ENCODE data around the gene NUMBL. TPM values are rescaled to one million over a fixed set of nuclear protein-coding genes. Genes with fewer than 3 reads are reported as not detected.

Gene NUMBL
- total and polyA plus RNA-seq, 2 of the 13 experiments (the other 11 are each of a cell fraction or from before 2014, with no cell fraction given): 0.49 to 2.3 TPM

DNA sequence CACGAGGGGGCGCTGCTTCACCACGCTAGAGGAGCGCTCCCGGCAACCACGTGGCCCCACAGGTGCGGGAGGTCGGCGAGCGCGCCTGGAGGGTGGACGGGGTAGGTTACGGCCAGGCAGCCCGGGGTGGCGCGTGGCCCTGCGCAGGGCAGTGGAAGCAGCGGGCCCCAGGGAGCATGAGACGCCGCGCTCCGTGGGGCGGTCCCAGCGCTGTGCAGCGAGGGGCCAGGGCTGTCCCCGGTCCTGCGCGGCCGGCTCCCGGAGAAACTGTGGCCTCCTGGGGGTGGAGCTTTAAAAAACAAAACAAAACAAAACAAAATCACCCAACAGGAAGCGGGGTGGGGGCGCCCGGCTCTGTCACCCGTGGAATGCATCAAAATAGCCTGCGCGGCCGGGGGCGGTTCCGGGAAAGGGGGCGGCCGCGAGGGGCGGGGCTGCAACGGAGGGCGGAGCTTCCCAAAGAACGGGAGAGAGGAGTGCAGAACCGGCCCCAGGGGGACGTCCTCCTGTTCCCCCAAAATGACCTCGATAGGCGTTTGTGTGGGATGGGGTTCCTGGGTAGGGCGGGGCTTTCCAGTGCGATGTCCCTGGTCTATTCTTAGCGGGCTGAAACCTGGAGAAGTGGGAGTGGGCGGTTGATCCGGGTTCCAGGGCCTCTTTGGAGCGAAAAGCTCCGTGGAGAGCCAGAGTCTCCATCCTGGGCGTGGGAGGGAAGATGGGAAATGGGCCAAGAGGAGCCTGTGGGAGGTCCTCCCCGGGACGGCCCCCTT is 27.3 kb downstream of the NUMBL start (continued):
- TF ChIP-seq ZNF605 (CRISPR knock-in tag; IDR thresholded peaks at IDR 0.05) (peak; percentile 56; the same call in 1 of the 2 replicates), KLF9 (CRISPR knock-in tag; IDR thresholded peaks at IDR 0.05; ENCODE audit: low read depth) (peak; percentile 48; the same call in 1 of the 2 replicates), ZNF30 (CRISPR knock-in tag; IDR thresholded peaks at IDR 0.05) (0 out of 2 replicates have a peak, but pooled peaks have one; percentile 43), RORA (CRISPR knock-in tag; IDR thresholded peaks at IDR 0.05) (no peak), ZBTB20 (CRISPR knock-in tag; IDR thresholded peaks at IDR 0.05; ENCODE audit: borderline replicate concordance, low read depth) (no peak), SRSF1 (optimal IDR thresholded peaks at IDR 0.05; ENCODE audit: low read depth, low read length) (no peak), EEA1 (CRISPR knock-in tag; IDR thresholded peaks at IDR 0.05; ENCODE audit: borderline replicate concordance) (peak; percentile 61; the same call in 1 of the 2 replicates), ZNF264 (CRISPR knock-in tag; IDR thresholded peaks at IDR 0.05) (peak; percentile 54; the same call in 1 of the 2 replicates), ETV5 (CRISPR knock-in tag; IDR thresholded peaks at IDR 0.05; ENCODE audit: borderline replicate concordance) (peak; percentile 57; the same call in 1 of the 2 replicates), MED13 (CRISPR knock-in tag; IDR thresholded peaks at IDR 0.05) (peak; percentile 59; the same call in 1 of the 2 replicates), KMT2B (CRISPR knock-in tag; IDR thresholded peaks at IDR 0.05) (0 out of 2 replicates have a peak, but pooled peaks have one; percentile 44), FOXK2 (IDR thresholded peaks at IDR 0.05) (no peak)
- TF ChIP-seq, protein P1, sequence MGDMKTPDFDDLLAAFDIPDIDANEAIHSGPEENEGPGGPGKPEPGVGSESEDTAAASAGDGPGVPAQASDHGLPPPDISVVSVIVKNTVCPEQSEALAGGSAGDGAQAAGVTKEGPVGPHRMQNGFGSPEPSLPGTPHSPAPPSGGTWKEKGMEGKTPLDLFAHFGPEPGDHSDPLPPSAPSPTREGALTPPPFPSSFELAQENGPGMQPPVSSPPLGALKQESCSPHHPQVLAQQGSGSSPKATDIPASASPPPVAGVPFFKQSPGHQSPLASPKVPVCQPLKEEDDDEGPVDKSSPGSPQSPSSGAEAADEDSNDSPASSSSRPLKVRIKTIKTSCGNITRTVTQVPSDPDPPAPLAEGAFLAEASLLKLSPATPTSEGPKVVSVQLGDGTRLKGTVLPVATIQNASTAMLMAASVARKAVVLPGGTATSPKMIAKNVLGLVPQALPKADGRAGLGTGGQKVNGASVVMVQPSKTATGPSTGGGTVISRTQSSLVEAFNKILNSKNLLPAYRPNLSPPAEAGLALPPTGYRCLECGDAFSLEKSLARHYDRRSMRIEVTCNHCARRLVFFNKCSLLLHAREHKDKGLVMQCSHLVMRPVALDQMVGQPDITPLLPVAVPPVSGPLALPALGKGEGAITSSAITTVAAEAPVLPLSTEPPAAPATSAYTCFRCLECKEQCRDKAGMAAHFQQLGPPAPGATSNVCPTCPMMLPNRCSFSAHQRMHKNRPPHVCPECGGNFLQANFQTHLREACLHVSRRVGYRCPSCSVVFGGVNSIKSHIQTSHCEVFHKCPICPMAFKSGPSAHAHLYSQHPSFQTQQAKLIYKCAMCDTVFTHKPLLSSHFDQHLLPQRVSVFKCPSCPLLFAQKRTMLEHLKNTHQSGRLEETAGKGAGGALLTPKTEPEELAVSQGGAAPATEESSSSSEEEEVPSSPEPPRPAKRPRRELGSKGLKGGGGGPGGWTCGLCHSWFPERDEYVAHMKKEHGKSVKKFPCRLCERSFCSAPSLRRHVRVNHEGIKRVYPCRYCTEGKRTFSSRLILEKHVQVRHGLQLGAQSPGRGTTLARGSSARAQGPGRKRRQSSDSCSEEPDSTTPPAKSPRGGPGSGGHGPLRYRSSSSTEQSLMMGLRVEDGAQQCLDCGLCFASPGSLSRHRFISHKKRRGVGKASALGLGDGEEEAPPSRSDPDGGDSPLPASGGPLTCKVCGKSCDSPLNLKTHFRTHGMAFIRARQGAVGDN (CRISPR knock-in tag; IDR thresholded peaks at IDR 0.05): peak; percentile 95
- TF ChIP-seq, protein P2, sequence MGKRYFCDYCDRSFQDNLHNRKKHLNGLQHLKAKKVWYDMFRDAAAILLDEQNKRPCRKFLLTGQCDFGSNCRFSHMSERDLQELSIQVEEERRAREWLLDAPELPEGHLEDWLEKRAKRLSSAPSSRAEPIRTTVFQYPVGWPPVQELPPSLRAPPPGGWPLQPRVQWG (CRISPR knock-in tag; IDR thresholded peaks at IDR 0.05; ENCODE audit: borderline replicate concordance, low read depth): no peak
- TF ChIP-seq, protein P3, sequence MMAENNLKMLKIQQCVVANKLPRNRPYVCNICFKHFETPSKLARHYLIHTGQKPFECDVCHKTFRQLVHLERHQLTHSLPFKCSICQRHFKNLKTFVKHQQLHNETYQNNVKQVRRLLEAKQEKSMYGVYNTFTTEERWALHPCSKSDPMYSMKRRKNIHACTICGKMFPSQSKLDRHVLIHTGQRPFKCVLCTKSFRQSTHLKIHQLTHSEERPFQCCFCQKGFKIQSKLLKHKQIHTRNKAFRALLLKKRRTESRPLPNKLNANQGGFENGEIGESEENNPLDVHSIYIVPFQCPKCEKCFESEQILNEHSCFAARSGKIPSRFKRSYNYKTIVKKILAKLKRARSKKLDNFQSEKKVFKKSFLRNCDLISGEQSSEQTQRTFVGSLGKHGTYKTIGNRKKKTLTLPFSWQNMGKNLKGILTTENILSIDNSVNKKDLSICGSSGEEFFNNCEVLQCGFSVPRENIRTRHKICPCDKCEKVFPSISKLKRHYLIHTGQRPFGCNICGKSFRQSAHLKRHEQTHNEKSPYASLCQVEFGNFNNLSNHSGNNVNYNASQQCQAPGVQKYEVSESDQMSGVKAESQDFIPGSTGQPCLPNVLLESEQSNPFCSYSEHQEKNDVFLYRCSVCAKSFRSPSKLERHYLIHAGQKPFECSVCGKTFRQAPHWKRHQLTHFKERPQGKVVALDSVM (CRISPR knock-in tag; IDR thresholded peaks at IDR 0.05): peak; percentile 50; the same call in 1 of the 2 replicates
- TF ChIP-seq, protein P4, sequence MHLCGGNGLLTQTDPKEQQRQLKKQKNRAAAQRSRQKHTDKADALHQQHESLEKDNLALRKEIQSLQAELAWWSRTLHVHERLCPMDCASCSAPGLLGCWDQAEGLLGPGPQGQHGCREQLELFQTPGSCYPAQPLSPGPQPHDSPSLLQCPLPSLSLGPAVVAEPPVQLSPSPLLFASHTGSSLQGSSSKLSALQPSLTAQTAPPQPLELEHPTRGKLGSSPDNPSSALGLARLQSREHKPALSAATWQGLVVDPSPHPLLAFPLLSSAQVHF (CRISPR knock-in tag; IDR thresholded peaks at IDR 0.05): 0 out of 2 replicates have a peak, but pooled peaks have one; percentile 30
- TF ChIP-seq, protein P5, sequence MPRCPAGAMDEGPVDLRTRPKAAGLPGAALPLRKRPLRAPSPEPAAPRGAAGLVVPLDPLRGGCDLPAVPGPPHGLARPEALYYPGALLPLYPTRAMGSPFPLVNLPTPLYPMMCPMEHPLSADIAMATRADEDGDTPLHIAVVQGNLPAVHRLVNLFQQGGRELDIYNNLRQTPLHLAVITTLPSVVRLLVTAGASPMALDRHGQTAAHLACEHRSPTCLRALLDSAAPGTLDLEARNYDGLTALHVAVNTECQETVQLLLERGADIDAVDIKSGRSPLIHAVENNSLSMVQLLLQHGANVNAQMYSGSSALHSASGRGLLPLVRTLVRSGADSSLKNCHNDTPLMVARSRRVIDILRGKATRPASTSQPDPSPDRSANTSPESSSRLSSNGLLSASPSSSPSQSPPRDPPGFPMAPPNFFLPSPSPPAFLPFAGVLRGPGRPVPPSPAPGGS (CRISPR knock-in tag; IDR thresholded peaks at IDR 0.05): peak; percentile 76; the same call in 1 of the 2 replicates

All from HepG2 (cell line).